ENCODE data around the gene STOML2.
"Not testable (repeated sequence)": the region's sequence is repeated elsewhere in the genome, so short reads cannot be mapped to it uniquely, and the experiment has no call there.

STOML2 gene

GRCh38 chr9:35102769-35103659 is at the start of gene STOML2:
Gene STOML2 (minus strand): TSS chr9:35103131. CDS start chr9:35103094, 37 bp downstream.
- Histone ChIP-seq H3K4me1 (ENCODE audit: insufficient read depth, insufficient read length) (peaks cover 6% of the 10 kb centered on the region), H3K4me3 (ENCODE audit: insufficient read length, low read depth) (peak within 1 kb of the TSS; percentile 79), H3K27me3 (ENCODE audit: insufficient read depth, insufficient read length) (no peaks in the 10 kb centered on the region), H3K36me3 (ENCODE audit: insufficient read depth, insufficient read length, low read length) (peaks cover 69% of the 10 kb centered on the region), H3K9ac (ENCODE audit: insufficient read length, low read depth) (peak within 1 kb of the TSS; percentile 97), H3K9me3 (ENCODE audit: insufficient read depth, low read length) (no peaks in the 10 kb centered on the region)
- DNase-seq (ENCODE audit: low read depth, low spot score), result peak; percentile 94
- TF ChIP-seq YY1 (IDR thresholded peaks at IDR 0.05; ENCODE audit: insufficient read depth, insufficient read length), result peak; percentile 19
- no peak for TF ChIP-seq SUZ12 (IDR thresholded peaks at IDR 0.05; ENCODE audit: extremely low read depth, insufficient read depth, insufficient read length)

GRCh38 chr9:35147941-35148563 is 45.1 kb upstream of the STOML2 start:
- H3K36me3 ChIP-seq (ENCODE audit: insufficient read depth, insufficient read length, low read length); DNase-seq (ENCODE audit: low read depth, low spot score); H3K4me3 ChIP-seq (ENCODE audit: insufficient read length, low read depth); H3K9ac ChIP-seq (ENCODE audit: insufficient read length, low read depth); H3K27me3 ChIP-seq (ENCODE audit: insufficient read depth, insufficient read length); H3K4me1 ChIP-seq (ENCODE audit: insufficient read depth, insufficient read length): not testable (repeated sequence)
- TF ChIP-seq ZNF274 (IDR thresholded peaks at IDR 0.05; ENCODE audit: low read depth, low read length), result peak; percentile 41; the same call in 1 of the 2 replicates
- peaks cover 84% of the 10 kb centered on the region for H3K9me3 ChIP-seq (ENCODE audit: insufficient read depth, low read length)

DNA sequence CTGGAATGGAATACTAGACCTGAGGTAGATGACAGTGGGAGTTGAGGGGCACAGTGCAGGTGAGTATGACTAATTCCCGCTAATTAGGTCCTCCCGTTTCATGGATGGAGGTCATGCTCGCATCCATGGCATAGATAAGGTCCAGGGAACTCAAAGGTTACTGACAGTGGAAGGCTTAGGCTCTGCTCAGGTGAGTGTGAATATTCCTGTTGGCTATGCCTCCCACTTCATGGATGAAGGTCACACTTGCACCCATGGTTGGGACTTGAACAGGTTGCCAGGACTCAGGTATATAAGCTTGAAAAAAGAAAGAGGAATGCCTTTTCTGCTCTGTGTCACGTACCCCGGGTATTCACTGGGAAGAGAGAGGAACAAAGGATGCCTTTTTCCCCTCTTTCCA is 39.1 kb upstream of the STOML2 start:
- H3K36me3 ChIP-seq (ENCODE audit: insufficient read depth, insufficient read length, low read length), result no peaks in the 10 kb centered on the region
- no peak overlapping the region for H3K9ac ChIP-seq (ENCODE audit: insufficient read length, low read depth)
- TF ChIP-seq SUZ12 (IDR thresholded peaks at IDR 0.05; ENCODE audit: extremely low read depth, insufficient read depth, insufficient read length) (no peak), ZNF274 (IDR thresholded peaks at IDR 0.05; ENCODE audit: low read depth, low read length) (no peak), YY1 (IDR thresholded peaks at IDR 0.05; ENCODE audit: insufficient read depth, insufficient read length) (no peak)
- no peak overlapping the region for H3K4me3 ChIP-seq (ENCODE audit: insufficient read length, low read depth)
- DNase-seq (ENCODE audit: low read depth, low spot score), result no peak
- H3K9me3 ChIP-seq (ENCODE audit: insufficient read depth, low read length), result peaks cover 57% of the 10 kb centered on the region
- H3K4me1 ChIP-seq (ENCODE audit: insufficient read depth, insufficient read length), result no peaks in the 10 kb centered on the region
- H3K27me3 ChIP-seq (ENCODE audit: insufficient read depth, insufficient read length), result no peaks in the 10 kb centered on the region

DNA sequence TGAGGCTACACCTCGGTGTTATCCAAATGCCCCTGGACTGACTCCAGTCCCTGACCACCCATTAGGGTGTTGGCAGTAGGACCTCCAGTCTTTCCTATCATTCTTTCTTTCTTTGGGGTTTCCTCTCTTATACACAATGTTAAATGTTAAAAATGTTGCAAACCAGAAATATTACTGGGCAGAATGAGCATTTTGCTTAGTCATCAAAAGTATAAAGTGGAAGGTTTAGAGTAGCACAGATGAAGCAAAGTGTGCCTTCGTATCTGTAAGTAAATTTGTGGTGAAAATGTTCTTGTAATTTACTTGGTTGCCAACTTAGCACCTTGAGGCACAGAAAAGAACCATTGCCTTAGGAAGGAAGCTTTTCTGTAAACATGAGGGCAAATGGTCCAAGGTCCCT is 37.2 kb upstream of the STOML2 start:
- Histone ChIP-seq H3K36me3 (ENCODE audit: insufficient read depth, insufficient read length, low read length) (no peaks in the 10 kb centered on the region), H3K4me1 (ENCODE audit: insufficient read depth, insufficient read length) (no peaks in the 10 kb centered on the region), H3K4me3 (ENCODE audit: insufficient read length, low read depth) (no peak overlapping the region), H3K27me3 (ENCODE audit: insufficient read depth, insufficient read length) (no peaks in the 10 kb centered on the region), H3K9me3 (ENCODE audit: insufficient read depth, low read length) (peaks cover 41% of the 10 kb centered on the region), H3K9ac (ENCODE audit: insufficient read length, low read depth) (no peak overlapping the region)
- TF ChIP-seq SUZ12 (IDR thresholded peaks at IDR 0.05; ENCODE audit: extremely low read depth, insufficient read depth, insufficient read length), result no peak
- TF ChIP-seq YY1 (IDR thresholded peaks at IDR 0.05; ENCODE audit: insufficient read depth, insufficient read length), result no peak
- no peak for DNase-seq (ENCODE audit: low read depth, low spot score)

DNA sequence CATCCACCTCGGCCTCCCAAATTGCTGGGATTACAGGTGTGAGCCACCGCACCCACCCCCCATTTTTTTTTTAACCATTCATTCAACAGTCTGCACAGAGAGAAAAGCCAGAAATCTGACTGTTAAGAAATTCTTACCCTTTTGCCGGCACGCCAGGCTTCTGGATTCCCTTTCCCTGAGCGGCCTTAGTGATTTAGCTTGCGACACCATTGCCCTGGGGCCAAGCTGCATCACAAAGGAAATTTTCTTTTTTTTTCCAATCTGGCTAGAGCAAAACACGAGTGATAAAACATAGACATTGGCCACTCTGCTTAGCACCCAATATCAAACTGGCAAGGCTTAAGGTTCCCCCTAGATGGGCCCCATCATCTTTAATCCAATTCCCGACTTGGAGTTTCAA is 33.9 kb upstream of the STOML2 start:
- Histone ChIP-seq H3K36me3 (ENCODE audit: insufficient read depth, insufficient read length, low read length) (no peaks in the 10 kb centered on the region), H3K9me3 (ENCODE audit: insufficient read depth, low read length) (peaks cover 23% of the 10 kb centered on the region), H3K4me3 (ENCODE audit: insufficient read length, low read depth) (no peak overlapping the region), H3K9ac (ENCODE audit: insufficient read length, low read depth) (no peak overlapping the region), H3K27me3 (ENCODE audit: insufficient read depth, insufficient read length) (no peaks in the 10 kb centered on the region), H3K4me1 (ENCODE audit: insufficient read depth, insufficient read length) (no peaks in the 10 kb centered on the region)
- no peak for DNase-seq (ENCODE audit: low read depth, low spot score)
- TF ChIP-seq SUZ12 (IDR thresholded peaks at IDR 0.05; ENCODE audit: extremely low read depth, insufficient read depth, insufficient read length) (no peak), ZNF274 (IDR thresholded peaks at IDR 0.05; ENCODE audit: low read depth, low read length) (no peak), YY1 (IDR thresholded peaks at IDR 0.05; ENCODE audit: insufficient read depth, insufficient read length) (no peak)

DNA sequence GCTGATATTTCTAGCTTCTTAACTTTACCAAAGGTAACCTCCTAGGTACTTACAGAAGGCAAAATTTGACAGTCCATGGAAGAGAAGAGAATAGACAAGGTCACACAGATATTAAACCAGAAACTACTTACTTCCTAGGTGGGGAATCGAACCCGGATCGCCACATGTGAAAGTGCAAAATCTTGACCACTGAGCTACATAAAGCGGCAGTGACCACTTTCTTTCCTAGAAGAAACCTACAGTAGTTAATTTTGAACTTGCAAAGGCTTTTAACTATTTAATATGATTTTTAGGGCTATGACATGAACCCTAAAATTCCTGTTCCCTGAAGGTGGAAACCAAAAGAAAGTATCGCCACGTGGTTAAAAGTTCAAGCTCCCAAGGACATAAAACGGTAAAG is 33.1 kb upstream of the STOML2 start:
- Histone ChIP-seq H3K36me3 (ENCODE audit: insufficient read depth, insufficient read length, low read length) (no peaks in the 10 kb centered on the region), H3K9me3 (ENCODE audit: insufficient read depth, low read length) (peaks cover 18% of the 10 kb centered on the region), H3K4me1 (ENCODE audit: insufficient read depth, insufficient read length) (no peaks in the 10 kb centered on the region), H3K4me3 (ENCODE audit: insufficient read length, low read depth) (no peak overlapping the region), H3K9ac (ENCODE audit: insufficient read length, low read depth) (no peak overlapping the region), H3K27me3 (ENCODE audit: insufficient read depth, insufficient read length) (no peaks in the 10 kb centered on the region)
- TF ChIP-seq ZNF274 (IDR thresholded peaks at IDR 0.05; ENCODE audit: low read depth, low read length) (no peak), YY1 (IDR thresholded peaks at IDR 0.05; ENCODE audit: insufficient read depth, insufficient read length) (no peak), SUZ12 (IDR thresholded peaks at IDR 0.05; ENCODE audit: extremely low read depth, insufficient read depth, insufficient read length) (no peak)
- no peak for DNase-seq (ENCODE audit: low read depth, low spot score)

GRCh38 chr9:35134920-35135319 is 32.0 kb upstream of the STOML2 start:
- H3K9me3 ChIP-seq (ENCODE audit: insufficient read depth, low read length), result peaks cover 25% of the 10 kb centered on the region
- no peak for DNase-seq (ENCODE audit: low read depth, low spot score)
- no peak for TF ChIP-seq ZNF274 (IDR thresholded peaks at IDR 0.05; ENCODE audit: low read depth, low read length)
- no peak for TF ChIP-seq SUZ12 (IDR thresholded peaks at IDR 0.05; ENCODE audit: extremely low read depth, insufficient read depth, insufficient read length)
- no peak for TF ChIP-seq YY1 (IDR thresholded peaks at IDR 0.05; ENCODE audit: insufficient read depth, insufficient read length)
- H3K9ac ChIP-seq (ENCODE audit: insufficient read length, low read depth), result no peak overlapping the region
- H3K4me1 ChIP-seq (ENCODE audit: insufficient read depth, insufficient read length), result no peaks in the 10 kb centered on the region
- H3K27me3 ChIP-seq (ENCODE audit: insufficient read depth, insufficient read length), result no peaks in the 10 kb centered on the region
- H3K36me3 ChIP-seq (ENCODE audit: insufficient read depth, insufficient read length, low read length), result no peaks in the 10 kb centered on the region
- no peak overlapping the region for H3K4me3 ChIP-seq (ENCODE audit: insufficient read length, low read depth)

Data from NT2/D1 (cell line).